DMS53 (cell line): ENCODE data around the gene PRIMA1.

Experiments
- DNase-seq: peaks from one replicate; lab custom pipeline; 2025; lab: John Stamatoyannopoulos, UW

PRIMA1 gene

DNA sequence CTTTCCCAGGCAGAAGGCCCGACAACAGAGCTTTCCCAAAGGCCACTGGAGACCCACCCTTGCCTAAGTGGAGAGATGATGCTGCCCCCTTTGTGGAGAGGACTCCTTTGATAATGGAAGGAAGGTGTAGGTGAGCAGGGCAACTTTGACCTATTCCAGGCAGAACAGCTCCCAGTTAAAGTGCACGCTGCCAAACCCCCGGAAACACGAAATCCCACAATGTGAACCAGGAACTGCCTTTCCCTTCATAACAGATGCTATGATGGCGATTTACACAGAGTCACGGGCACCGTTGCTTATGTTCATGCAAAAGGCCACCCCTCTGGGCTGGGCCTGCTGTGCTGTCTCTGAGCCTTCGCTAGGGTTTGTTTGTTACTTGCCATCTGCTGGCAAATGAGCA lies 34.6 kb downstream of the PRIMA1 start:
- no peak for DNase-seq

DNA sequence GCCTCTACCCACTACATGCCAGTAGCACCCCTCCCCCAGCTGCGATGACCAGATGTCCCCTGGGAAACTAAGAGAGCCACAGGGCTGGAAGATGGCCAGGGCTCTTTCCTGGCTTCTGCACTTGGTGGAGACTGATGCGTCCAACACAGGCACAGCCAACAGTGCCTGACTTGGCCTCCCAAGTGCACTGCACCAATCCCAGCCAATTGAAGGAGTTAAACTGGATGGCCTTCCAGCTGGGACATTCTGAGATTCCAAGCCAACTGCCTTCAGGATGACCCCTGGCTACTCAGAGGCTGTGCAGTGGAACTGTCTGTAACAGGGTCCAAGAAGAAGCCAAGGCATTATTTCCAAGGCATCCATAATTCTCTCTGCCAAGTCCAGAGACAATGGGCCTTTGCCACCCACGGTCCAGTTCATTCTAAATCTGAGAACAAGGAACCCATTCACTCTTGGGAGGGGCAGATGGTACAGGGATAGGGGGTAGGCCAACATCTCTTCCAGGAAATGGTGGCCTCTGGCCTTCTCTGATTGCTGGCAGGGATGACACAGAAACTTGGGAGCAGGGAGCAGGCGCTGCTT lies 35.2 kb downstream of the PRIMA1 start:
- DNase-seq, result no peak

DNA sequence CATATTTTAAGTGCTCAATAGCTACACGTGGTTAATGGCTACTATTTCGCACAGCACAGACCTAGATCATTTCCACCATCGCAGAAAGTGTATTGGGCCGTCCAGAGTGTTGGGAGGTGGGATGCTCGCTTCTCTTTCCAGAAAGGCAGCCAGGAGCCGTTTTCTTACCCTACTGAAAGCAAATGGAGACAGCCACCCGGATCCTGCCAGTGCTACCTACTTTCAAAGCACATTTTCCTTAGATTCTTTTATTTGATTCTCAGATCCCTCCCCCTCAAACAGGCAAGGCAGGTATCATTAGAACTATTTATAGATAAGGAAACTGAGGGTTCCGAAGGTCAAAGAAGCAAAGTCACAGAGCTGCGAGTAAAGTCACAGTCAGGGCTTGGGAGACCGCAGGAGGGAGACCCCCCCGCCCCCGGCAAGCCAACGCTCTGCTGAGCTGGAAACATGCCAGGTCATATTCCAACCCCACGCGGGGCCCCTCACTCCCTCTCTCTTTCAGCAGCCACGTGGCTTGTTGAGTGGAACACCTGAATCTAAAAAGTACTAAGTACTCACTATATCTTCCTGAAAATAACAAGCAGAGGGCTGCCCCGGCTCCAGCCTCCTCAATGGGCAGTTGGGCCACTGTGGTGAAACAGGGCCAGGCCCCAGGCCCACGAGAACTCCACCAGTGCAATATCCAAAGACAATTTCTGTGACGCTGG lies 36.2 kb downstream of the PRIMA1 start:
- no peak for DNase-seq

DNA sequence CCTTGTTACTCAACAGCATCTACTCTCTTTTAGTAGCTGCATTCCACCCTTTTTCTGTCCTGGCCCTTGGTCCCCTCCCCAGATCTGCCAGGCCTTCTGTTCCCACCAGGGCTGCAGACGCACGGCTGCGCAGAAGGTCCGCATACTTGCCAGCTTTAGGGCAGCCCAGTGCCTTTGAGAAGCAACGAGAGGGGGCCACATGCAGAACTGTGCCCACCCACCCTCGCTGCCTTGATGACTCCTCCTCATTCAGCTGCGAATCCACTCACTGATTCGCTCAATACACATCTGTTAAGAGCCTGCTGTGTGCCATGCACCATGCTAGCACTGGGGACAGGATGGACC lies 39.2 kb downstream of the PRIMA1 start:
- DNase-seq, result no peak

DNA sequence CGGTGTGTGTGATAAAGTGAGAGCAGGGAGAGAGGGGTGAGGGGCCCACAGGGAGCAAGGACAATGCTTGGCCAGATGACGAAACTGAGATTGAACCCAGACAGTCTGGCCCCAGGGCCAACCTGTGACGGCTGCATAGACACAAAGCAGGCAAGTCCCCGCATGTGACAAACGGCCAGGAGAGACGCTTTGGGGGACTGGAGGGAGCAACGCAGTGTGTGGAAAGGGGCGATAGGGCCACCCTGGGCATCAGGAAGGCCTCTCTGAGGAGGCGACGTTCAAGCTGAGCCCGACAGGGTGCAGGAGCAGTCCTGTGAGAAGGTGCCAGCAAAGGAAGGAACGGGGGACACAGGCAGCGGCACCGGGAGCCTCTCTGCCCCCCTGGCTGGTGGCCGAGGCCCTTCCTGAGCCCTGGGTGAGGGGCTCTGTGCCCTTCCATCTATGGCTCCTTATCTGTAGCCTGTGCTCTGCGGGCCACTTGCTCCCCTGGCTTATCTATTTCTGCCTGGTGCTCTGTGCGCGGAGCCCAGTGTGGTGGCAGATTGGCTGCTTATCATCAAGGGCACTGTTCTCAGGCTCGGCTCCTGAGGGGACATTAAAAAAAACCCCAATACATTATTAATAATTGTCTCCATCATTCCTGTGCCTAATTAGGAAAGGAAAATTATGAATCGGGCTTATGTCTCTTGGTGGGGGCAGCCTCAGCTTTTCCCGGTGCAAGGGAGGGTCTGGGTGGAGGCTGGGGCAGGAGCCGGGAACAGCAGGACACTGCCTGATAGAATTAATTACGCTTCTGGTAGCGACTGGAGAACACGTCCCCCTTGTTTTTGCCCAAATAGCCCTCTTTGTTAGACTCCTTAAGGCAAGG lies 39.8 kb downstream of the PRIMA1 start:
- DNase-seq, result no peak

DNA sequence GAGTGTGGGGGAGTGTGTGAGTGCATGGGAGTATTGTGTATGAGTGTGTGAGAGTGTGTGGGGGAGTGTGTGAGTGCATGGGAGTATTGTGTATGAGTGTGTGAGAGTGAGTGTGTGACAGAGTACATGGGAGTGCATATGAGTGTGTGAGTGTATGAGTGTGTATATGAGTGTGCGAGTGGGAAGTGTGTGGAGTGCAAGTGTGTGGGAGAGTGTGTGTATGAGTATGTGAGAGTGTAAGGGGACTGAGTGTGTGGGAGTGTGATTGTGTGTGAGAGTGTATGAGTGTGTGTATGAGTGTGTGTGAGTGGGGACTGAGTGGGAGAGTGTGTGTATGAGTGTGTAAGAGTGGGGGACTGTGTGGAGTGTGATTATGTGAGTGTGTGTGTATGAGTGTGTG lies 40.7 kb downstream of the PRIMA1 start:
- DNase-seq, result no peak

DNA sequence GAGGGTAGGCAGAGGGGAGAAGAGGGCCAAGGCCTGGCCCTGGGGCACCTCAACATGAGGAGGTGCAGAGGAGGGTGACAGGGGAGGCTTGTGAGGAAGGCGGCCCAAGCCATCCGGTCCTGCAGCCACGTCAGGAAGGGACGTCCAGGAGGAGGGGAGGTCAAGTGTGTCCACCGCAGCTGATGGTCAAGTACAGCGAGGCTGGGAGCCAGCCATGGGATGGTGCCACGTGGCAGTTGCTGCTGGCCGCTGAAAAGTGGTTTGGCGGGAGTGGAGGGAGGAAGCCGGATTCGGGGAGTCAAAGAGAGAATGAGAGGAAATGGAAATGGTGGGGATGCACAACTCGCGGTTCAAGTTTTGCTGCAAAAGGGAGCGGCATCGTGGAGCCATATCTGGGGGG lies 41.2 kb downstream of the PRIMA1 start:
- no peak for DNase-seq

DNA sequence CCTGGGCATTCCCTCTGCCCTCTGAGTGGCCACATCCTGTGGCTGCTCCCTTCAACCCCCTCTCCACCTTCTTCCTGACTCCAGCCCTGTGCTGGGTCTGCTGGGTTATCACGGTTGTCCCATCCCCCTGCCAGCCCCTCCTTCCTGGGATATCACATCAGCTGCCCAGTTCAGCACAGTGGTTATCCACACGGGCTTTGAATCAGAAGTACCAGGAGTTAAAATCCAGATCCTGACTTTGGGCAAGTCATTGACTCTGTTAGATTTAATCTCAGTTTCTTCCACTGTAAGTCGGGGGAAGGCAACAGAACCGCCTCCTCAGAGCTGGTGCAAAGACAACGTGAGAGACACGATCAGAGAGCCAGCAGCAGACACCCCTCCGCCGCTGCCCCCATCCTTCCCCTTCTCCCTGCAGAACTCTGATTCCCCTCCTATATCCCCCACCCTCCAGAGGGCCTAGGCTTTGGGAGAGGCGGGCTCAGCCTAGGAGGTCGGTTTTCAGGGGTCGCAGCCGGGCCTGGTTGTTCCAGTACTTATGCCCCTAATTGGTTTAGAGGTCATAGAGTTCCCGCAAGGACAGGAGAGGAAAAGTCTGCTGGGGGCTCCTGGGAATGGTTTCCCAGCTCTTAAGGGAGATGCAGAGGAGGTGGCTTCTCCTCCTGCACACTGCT lies 42.5 kb downstream of the PRIMA1 start:
- DNase-seq, result no peak

DNA sequence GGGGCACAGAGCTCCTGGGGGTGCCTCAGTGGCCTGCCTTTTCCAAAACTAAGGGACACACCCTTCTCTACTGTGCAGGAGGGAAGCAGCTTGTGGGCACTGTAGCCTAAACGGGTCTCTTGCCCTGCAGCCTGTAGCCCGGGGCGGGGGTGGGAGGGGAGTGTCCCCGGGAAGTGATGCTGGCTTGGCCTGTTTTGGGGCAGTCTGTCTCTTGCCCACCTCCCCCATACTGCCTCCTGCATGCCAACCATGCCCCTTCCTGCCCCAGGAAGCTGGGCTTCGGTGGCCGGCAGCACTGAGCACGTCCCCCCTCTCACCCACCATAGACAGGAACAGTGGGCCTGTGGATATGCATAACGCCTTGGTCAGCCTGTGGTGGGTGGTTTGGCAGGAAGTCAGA lies 43.4 kb downstream of the PRIMA1 start:
- DNase-seq, result no peak

DNA sequence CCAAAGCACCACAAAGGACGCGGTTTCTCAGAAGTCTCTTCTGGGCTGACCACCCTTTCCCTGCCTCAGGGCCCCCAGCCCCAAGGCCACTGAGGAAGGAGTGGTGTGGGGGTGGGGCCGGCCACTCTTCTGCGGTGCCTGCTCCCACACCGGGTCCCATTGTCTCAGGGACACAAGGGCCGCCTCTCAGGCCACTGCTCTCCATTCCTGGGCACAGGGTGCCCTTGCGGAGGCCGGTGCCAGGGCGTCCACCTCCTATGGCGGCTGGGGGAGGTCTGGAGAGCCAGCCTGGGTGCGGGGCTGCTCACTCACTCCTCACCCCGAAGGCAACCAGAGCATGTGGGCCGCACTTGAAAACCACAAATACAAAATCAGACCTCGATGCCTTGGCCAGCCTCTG lies 44.1 kb downstream of the PRIMA1 start:
- DNase-seq, result no peak

DNA sequence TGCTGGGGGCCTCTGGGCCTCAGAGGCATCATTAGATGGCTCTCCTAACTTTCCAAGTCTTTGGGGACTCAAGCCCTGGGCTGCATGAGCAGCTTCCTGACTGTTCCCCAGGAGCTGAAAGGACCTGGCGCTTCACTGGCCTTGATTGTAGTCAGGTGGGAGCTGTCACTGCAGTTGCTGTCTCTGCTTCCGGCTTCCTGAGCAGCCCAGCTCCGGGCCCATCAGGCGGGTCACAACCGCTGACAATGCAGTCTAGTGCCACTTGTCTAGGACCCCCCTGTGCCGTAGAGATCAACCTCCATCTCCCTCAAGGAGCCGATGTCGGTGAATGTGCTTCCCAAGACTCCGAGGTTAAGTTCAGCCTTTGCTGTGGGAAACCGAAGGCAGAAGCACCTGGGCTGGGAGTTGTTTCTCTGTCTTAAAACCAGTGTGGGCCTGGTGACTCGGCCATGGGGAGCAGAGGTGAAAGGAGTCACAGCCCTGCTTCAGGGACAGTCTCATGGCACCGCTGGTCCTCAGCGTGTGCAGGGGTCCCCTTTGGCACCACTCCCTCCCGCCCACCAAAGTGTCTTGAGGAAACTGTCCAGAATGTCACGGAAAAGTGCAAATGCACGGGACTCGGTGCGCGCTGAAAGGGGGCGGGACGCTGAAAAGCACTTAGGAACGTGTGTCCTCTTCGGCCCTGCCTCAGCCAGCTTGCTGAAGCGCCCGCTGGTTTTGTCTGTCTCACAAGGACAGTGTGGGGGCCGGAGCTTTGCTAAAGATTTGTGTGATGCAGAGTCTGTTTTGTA lies 44.8 kb downstream of the PRIMA1 start:
- no peak for DNase-seq

DNA sequence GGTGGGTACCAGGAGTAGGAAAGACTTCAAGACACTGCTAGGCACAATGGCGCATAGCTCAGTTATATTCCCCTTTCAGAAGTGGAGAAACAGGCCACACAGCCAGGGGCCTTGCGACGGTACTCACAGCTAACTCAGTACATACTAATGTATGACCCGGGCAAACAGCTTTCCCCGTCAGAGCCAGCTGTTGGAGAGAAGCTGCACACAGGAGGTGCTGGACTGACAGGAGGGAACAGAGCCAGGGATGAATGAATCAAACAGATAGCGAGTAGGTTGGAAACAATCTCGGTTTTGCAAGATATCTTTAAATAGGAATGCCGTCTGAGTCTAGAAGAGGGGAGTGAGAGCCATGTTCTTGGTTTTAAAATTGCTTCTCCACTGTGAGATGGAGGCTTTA lies 45.5 kb downstream of the PRIMA1 start:
- DNase-seq, result no peak

DNA sequence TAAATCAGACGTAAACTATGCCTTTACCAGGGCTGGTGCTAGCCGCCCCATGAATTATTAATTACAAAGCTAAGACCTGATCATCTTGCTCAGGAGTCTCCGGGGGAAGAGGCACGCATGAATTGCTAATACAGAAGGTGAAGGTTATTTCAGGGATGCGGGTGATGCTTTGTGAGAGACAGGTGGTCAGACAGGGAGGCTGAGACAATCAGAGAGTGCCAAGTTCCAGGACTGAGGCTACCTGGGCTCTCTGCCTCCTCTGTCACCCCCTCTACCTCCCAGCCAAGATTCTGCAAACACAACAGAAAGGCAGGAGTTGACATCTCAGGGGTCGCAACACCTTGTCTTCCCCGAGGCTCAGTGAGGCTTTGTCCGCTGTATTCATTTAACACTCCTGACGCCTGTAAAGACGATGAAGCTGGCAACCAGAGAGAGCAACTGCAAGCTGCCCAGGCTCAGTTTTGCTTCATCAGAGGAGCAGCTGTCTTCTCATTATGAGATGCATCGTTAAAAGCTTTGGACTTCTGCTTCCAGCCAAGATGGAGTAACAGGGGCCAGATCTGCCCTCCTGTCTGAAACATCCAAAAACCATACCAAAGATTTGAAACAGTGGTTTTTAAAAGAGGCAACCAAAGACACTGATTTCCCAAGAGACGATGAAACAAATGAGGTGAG lies 46.6 kb downstream of the PRIMA1 start:
- DNase-seq, result no peak

DNA sequence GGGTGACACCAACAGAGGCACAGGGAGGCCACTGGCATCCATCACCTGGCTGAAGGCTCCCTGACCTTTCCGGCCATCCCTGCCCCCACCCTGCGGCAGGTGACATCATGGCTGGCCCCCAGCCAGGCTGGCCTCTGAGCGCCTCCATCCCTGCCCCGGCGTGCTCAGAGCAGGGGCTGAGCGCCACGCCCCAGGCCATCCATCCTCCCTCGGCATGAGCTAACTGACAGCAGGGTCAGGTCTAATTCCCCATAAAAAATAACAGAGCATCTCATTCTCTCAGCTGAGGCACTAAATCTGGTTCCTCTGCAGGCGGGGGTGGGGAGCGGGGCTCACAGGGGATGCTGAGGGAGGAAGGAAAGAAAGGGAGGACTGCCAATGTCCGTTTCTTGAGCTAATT lies 50.7 kb downstream of the PRIMA1 start:
- no peak for DNase-seq

DNA sequence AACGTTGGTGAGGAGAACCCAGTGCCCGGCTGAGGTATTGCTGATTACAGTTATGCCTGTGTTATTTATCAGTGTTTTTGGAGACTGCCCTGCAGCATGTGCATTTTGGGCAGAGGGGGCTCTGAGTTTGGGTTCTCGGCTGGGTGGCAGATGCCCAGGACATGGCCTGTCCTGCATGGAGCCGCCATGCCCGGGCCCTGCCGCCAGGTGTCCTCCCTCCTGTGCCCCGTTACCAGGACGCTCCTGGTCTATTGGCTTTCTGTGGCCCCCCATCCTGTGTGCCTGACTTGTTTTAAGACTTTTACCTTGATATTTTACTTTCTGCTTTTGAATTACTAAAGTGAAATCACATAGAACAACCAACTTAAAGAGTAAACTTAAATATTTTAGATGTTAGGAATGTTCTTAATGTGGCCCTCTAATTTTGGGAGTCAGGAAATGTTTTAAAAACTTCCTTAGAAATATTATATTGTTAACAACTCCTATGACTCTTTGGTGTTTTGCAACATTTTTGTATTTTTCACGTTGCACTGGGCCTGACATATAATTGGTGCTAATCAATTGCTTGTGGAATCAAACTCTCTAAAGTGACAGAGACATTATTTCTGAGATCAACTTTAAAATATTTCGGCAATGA lies 51.8 kb downstream of the PRIMA1 start:
- DNase-seq, result no peak

DNA sequence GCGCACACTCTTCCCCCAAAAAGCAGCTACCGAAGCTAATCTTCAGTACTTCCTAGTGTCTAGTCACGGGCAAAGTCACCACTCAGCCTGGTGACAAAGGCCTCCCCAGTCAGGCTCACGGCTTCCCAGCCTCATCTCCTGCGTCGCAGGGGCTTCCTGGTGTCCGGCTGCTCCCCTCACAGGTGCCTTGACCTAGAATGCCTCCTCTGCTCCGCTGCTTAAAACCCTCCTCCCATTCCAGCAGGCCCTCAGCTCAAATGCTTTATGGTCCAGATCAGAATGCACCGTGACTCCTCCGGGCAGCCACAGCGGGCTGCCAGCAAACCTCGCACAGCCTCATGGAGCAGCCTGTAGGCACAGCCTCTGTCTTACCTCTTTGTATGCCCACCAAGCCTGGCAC lies 53.1 kb downstream of the PRIMA1 start:
- DNase-seq, result no peak

DNA sequence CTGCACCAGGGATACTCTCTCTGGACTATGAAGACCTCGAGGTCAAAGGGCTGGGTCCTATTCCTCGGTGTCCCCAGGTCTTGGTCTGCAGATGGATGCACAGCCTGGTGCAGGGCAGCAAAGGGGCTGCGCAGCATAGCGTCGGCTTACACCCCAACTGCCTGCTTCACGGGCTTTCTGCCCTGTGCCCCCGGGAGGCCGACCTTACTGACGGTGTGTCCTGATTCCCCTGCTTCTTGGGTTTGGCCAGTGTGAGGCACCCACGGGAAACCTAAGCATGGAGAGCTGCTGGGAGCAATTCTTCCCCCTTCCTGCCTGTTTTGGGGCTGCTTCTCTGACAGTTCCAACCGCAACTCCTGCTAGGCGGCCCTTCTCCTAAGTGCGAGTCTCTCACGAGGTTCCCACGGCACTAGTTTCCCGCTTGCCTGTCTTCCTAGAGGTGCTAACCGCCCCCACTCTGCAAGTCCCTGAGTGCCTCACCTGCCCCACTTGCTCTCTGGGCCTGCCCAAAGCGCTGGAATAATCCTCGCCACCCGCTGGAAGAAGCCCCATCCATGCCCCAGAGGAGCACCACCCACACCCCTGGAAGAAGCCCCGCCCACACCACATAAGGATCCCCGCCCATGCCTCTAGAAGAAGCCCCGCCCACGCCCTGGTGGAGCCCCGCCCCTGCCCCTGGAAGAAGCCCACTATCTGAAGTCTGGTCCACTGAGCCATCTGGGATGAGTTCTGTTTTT lies 54.0 kb downstream of the PRIMA1 start:
- DNase-seq, result no peak

DNA sequence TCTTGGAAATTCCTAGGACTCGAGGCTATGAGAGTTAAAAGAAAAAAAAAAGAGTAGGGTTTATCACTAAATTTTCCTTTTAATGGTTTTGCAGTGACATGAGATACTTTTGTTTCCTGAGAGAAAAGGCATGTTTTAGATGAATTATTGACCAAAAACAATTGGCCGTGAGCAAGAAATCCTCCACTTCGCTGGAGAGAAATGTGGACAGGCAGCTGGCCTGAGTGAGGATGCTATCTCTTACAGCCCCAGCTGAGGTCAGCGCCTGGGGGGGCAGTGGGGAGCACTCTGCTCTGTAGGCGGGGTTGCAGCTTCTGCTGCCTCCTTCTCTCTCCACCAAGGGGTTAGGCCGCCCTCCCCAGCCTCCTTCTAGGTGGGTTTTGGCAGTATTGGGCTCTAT lies 54.7 kb downstream of the PRIMA1 start:
- DNase-seq, result no peak

DNA sequence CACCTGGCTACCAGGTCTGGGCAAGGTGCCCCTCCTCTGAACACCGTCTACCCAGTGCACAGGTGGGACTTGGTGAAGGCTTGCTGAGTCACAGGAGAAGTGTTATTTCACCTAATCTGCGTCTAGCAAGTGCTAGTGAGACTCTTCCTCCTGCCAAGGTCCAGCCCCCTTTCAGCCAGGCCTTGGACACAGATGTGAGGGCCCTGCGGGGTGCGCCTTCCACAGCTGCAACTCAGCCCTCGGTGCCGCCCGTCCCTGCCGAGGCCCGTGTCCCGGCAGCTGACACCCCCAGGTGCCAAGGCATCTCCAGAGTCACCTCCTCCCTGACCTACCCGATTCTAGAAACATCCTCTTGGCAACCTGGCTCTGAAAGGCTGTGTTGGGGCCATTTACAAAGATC lies 55.1 kb downstream of the PRIMA1 start:
- no peak for DNase-seq

DNA sequence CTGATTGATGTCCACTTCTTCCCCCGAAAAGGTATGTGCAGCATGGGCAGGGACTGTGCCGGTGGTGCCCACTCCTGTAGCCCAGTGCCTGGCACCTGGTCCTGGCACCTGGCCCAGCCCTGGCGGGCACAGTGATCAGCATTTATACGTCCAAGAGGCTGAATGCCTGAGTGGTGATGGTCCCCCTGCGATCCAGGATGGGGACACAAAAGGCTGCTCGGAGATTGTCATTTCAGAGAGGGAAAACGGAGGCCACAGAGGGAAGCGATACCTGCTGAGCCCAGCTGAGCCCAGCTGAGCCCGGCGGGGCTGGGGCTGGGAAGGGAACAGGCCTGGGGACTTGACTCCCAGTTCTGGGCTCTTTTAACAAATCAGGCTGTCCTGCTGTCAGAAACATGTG lies 55.8 kb downstream of the PRIMA1 start:
- no peak for DNase-seq
